NCI-H2029 treated with DMSO at 0.1 percent for 48 hours (cell line): ENCODE measurements around the gene IL17F.
"Not testable (repeated sequence)": the region's sequence is repeated elsewhere in the genome, so short reads cannot be mapped to it uniquely, and the experiment has no call there.

Experiments used
- DNase-seq: peaks from one replicate; lab custom pipeline; 2025; lab: John Stamatoyannopoulos, UW

Gene IL17F

GRCh38 chr6:52245425-52245824 lies 1.1 kb upstream of the IL17F start:
- no peak for DNase-seq

GRCh38 chr6:52243282-52243893 lies 912 bp downstream of the IL17F start:
- DNase-seq = no peak

GRCh38 chr6:52241819-52242218 lies 2.5 kb downstream of the IL17F start:
- DNase-seq = no peak

GRCh38 chr6:52233975-52234823 lies 10.1 kb downstream of the IL17F start:
- DNase-seq = peak; percentile 25

- DNase-seq = no peak
These were observed 11.3 kb downstream of the IL17F start for GRCh38 chr6:52233005-52233404.

GRCh38 chr6:52231406-52232127 lies 12.7 kb downstream of the IL17F start:
- no peak for DNase-seq

GRCh38 chr6:52230685-52231084 lies 13.6 kb downstream of the IL17F start:
- DNase-seq = no peak

GRCh38 chr6:52227495-52227894 lies 16.8 kb downstream of the IL17F start:
- no peak for DNase-seq

GRCh38 chr6:52221302-52221701 lies 23.0 kb downstream of the IL17F start:
- DNase-seq = no peak

- no peak for DNase-seq
These were observed 26.5 kb downstream of the IL17F start for GRCh38 chr6:52217761-52218160.

GRCh38 chr6:52216932-52217575 lies 27.2 kb downstream of the IL17F start:
- no peak for DNase-seq

- DNase-seq = no peak
These were observed 28.5 kb downstream of the IL17F start for GRCh38 chr6:52215787-52216186.

GRCh38 chr6:52213127-52213526 lies 31.2 kb downstream of the IL17F start:
- DNase-seq = no peak

GRCh38 chr6:52210227-52210626 lies 34.1 kb downstream of the IL17F start:
- DNase-seq = no peak

GRCh38 chr6:52209770-52210169 lies 34.5 kb downstream of the IL17F start:
- DNase-seq = no peak

GRCh38 chr6:52208612-52209011 lies 35.7 kb downstream of the IL17F start:
- no peak for DNase-seq

GRCh38 chr6:52207066-52207465 lies 37.2 kb downstream of the IL17F start:
- DNase-seq = no peak

GRCh38 chr6:52201493-52201892 lies 42.8 kb downstream of the IL17F start:
- no peak for DNase-seq

- no peak for DNase-seq
These were observed 43.3 kb downstream of the IL17F start for GRCh38 chr6:52201046-52201445.

- DNase-seq = not testable (repeated sequence)
These were observed 44.2 kb downstream of the IL17F start for GRCh38 chr6:52200088-52200487.

- DNase-seq = no peak
These were observed 48.4 kb downstream of the IL17F start for GRCh38 chr6:52195886-52196285.

- no peak for DNase-seq
These were observed 52.5 kb downstream of the IL17F start for GRCh38 chr6:52191824-52192223.
